GM12872 (cell line): ENCODE measurements around the gene PDE10A.

Experiments used
- CTCF ChIP-seq: IDR thresholded peaks from 3 replicates; pipeline ENCODE4 v1.5.1; 2011; ENCODE audit warnings: low read depth, mild to moderate bottlenecking, low read length, moderate library complexity; ENCODE audit not compliant: insufficient read depth

Gene PDE10A

GRCh38 chr6:165515963-165516624 is 146.9 kb downstream of the PDE10A start:
- no peak for TF ChIP-seq CTCF

GRCh38 chr6:165514621-165515020 is 148.4 kb downstream of the PDE10A start:
- no peak for TF ChIP-seq CTCF

- TF ChIP-seq CTCF = no peak
Measured at GRCh38 chr6:165511807-165512206, 151.2 kb downstream of the PDE10A start.

- no peak for TF ChIP-seq CTCF
Measured at GRCh38 chr6:165508321-165508869, 154.6 kb downstream of the PDE10A start.

- no peak for TF ChIP-seq CTCF
Measured at GRCh38 chr6:165506657-165507056, 156.4 kb downstream of the PDE10A start.

- no peak for TF ChIP-seq CTCF
Measured at GRCh38 chr6:165497472-165497871, 165.6 kb downstream of the PDE10A start.

- TF ChIP-seq CTCF = no peak
Measured at GRCh38 chr6:165488624-165489295, 174.3 kb downstream of the PDE10A start.
